HG02938 (cell line): ENCODE data around the gene CHMP2A.
"Not testable (repeated sequence)": the region's sequence is repeated elsewhere in the genome, so short reads cannot be mapped to it uniquely, and the experiment has no call there.

Experiments used
- ATAC-seq: cut with Tn5 transposase; IDR thresholded peaks from one replicate; pipeline ENCODE4 v1.9.1; 2021; ENCODE audit warnings: mild to moderate bottlenecking, moderate library complexity; ENCODE audit not compliant: unreplicated experiment

CHMP2A gene

GRCh38 chr19:58513694-58514563 lies 41.0 kb downstream of the CHMP2A start:
- ATAC-seq, result peak; percentile 55

- ATAC-seq, result no peak
These were observed 41.7 kb downstream of the CHMP2A start for GRCh38 chr19:58513213-58513693.

GRCh38 chr19:58511353-58512208 lies 43.3 kb downstream of the CHMP2A start, which contains the start of gene SLC27A5:
Gene SLC27A5 (minus strand): TSS chr19:58511992. CDS start chr19:58511955, 37 bp downstream.
- no peak for ATAC-seq

- no peak for ATAC-seq
These were observed 44.6 kb downstream of the CHMP2A start for GRCh38 chr19:58510084-58510862.

- ATAC-seq, result no peak
These were observed 45.2 kb downstream of the CHMP2A start for GRCh38 chr19:58509731-58510083.

- not testable (repeated sequence) for ATAC-seq
These were observed 47.2 kb downstream of the CHMP2A start for GRCh38 chr19:58507602-58508223.
